HepG2 (cell line): ENCODE measurements around the gene ANKAR.

Experiments used
- HNRNPUL1 ChIP-seq: fragments of 200-400 bp; formaldehyde crosslinking; IDR thresholded peaks from 2 replicates; pipeline ENCODE4 v1.6.1; 2017; ENCODE audit warnings: low read depth, mild to moderate bottlenecking, low read length, moderate library complexity
- RAD21 ChIP-seq: fragments of 450-650 bp; formaldehyde crosslinking; IDR thresholded peaks from 2 replicates; pipeline ENCODE4 v1.5.0; 2020; ENCODE audit warnings: mild to moderate bottlenecking
- YEATS4 ChIP-seq: sonication (generic); formaldehyde crosslinking; IDR thresholded peaks from 2 replicates; pipeline ENCODE4 v1.4.0; 2020; ENCODE audit warnings: missing genetic modification reagents, borderline replicate concordance
- ZBTB34 ChIP-seq: sonication (generic); formaldehyde crosslinking; IDR thresholded peaks from 2 replicates; pipeline ENCODE4 v1.8.0; 2022; ENCODE audit warnings: mild to moderate bottlenecking, missing genetic modification reagents
- ZNF782 ChIP-seq: sonication (generic); formaldehyde crosslinking; IDR thresholded peaks from 2 replicates; pipeline ENCODE4 v1.4.0; 2020; ENCODE audit warnings: missing genetic modification reagents, mild to moderate bottlenecking, borderline replicate concordance

- TF ChIP-seq HNRNPUL1: no peak
- no peak for TF ChIP-seq ZBTB34 (CRISPR knock-in tag)
- no peak for TF ChIP-seq YEATS4
- TF ChIP-seq ZNF782 (CRISPR knock-in tag): no peak
- TF ChIP-seq RAD21 (CRISPR knock-in tag): no peak
These were observed 48.8 kb upstream of the ANKAR start for GRCh38 chr2:189625636-189626035.
